Measurements from ENCODE around the gene B3GNT8.
"Not testable (repeated sequence)": the region's sequence is repeated elsewhere in the genome, so short reads cannot be mapped to it uniquely, and the experiment has no call there.

B3GNT8 gene

DNA sequence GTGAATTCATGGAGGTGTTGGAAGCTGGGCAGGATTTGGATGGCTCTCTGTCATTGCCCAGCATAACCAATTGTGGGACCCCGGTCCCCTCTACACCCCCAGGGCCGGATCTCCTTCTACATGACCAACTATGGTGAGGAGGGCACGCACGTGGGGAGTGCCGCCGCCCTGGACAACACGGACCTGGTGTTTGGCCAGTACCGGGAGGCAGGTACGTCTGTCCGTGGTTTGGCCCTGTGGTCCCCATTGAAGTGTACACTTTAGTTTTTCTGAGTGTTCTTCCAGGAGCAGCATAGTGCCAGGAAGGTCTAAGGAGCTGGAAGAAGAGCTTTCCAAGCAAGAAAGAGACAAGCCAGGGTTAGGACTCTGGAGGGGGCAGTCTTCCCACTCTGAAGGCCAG lies 13.2 kb downstream of the B3GNT8 start:
- FAIRE-seq = no peak

- FAIRE-seq = no peak
Observed at GRCh38 chr19:41412953-41413352, 14.2 kb downstream of the B3GNT8 start.

GRCh38 chr19:41411968-41412265 lies 15.3 kb downstream of the B3GNT8 start:
- no peak for FAIRE-seq

DNA sequence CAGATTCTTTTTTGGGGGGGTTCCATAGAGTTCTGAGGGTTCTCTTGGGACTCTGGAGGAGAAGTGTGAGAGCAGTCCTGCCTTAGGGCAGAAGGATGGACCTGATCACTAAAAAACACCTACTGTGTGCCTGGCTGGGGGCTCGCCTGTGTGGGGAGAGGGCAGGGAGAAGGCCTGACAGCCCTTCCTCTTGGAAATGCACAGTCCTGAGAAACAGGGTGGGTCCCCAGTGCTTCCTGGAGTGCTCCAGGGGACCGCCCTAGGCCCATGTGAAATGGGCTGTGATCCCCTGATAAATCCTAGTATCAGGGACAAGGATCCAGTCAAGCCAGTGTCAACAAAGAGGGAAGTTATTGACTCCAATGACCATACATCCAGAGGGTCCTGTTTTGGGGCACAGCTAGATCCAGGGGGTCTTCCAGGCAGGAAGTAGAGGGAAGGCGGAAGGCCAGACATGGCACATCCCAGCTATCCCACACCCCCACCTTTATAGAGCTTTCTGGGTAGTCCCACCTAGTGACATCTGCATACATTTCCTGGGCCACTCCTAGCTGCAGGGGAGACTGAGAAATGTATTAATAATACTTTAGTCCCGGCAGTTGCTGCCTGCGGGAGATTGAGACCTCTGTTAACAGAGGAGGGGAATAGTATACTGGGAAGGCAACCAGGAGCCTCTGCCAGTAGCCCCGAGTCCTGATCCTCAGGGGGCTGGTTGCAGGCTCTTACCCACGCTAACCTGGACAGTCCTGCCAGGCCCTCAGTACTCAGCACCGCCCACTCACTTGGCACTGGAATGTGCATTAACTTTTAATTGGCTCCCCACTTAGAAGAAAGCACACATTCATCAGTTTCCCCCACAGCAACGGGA lies 15.8 kb downstream of the B3GNT8 start:
- no peak for FAIRE-seq

DNA sequence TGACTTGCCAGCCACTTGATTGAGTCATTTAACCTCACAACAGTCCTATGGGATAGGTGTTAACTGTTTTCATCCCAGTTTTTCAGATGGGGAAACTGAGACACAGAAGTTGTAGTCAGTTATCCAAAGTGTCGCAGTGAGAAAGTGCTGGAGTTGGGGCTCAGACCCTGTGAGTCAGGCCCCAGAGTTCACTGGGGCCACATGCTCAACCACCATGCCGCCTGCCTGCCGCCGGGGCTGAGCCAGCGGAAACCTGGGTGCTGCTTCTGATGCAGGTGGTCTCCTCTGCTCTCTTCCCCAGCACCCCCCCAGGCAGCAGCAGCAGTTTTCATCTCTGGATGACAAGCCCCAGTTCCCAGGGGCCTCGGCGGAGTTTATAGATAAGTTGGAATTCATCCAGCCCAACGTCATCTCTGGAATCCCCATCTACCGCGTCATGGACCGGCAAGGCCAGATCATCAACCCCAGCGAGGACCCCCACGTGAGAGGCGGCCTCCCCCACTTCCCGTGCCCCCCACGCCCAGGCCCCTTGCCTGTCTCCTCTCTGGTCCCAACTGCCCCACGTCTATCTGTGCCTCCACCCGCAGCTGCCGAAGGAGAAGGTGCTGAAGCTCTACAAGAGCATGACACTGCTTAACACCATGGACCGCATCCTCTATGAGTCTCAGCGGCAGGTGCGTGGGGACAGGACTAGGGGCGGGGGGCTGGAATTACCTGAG lies 16.7 kb downstream of the B3GNT8 start:
- FAIRE-seq = no peak

- FAIRE-seq = no peak
Observed at GRCh38 chr19:41409288-41409687, 17.9 kb downstream of the B3GNT8 start.

GRCh38 chr19:41408846-41409245 lies 18.3 kb downstream of the B3GNT8 start:
- FAIRE-seq = not testable (repeated sequence)

DNA sequence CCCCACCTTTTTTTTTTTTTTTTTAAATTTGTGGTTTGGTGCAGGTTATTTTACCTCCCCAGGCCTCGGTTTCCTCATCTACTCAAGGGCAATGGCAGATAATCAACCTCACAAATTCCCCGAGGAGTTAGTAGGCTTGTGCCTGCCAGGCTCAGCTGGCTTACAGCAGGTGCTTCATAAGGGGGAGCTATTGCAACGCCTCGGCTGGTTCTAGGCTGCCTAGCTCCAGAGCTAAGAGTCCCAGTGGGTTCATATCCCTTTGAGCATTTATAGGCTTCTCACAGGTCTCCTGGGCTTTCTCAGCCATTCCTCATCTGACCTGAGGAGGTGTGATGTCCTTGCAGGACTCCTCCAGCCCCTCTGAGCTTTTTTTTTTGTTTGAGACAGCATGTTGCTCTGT lies 18.9 kb downstream of the B3GNT8 start:
- no peak for FAIRE-seq

DNA sequence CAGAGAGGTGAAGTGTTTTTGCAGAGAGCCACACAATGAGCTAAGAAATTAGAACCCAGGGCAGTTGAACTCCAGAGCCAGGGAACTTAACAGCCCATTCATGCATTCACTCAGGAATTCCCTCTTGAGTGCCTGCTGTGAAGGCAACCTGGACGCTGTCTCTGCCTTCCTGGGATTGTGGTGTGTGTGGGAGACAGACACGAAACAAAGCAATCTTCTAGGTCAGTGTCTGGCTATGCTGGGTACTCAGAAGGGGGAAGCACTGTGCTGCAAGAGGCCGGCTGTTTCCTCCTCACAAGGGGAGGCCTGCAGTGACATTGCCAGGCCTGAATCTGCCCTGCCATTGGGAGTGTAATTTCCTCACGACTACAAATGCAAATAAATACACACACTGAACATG lies 19.9 kb downstream of the B3GNT8 start:
- FAIRE-seq = no peak

DNA sequence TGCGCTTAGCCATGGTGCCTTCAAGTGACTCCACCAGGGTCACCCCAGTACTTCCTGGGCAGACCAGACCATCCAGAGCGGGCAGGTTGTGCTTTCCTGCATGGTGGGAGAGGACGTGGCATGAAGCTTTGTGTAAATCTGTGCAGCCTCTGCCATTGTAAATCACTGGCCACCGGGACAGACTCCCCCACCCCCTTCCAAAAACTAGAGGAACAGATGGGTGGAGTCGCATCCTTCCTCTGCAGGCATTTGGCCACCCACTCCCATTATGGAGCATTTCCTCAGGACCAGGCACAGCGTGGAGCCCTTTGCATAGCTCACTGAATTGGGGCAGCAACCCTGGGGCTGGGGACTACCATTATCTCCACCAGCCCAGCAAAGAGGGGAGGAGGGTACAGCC lies 21.4 kb downstream of the B3GNT8 start:
- no peak for FAIRE-seq

DNA sequence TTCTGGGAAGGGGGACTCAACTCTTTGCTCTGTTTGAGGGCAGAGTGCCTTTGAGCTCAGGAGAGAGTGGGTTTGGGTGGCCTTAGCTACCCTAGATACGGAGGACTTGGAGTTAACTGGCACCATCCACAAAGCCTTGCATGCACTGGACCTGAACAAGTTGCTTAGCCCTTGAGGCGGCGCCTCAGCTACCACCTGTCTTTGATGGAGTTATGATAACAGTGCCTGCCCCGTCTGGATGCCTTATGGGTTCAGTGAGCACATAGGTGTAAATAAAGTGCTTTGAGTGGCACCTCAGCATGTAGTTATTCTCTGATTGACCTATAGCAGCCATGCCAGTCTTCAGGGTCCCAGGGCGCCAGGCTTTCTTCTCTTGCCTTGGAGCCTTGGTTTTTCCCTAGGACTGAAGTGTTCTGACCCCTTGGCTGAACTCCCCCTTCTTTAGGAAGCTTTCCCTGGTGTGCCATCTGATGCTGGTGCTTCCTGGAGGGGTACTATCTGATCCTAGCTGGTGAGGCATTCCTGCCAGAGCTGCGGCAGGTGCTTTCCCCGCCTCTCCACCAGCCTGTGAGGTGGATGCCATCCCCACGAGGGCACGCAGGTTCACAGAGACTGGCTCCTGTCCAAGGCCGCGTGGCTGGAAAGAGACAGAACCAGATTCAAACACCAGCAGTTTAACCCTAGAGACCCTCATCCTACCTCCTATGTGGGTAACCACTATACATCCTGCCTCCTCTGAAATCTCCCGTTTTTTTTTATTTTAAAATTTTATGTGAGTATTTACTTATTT lies 23.8 kb downstream of the B3GNT8 start:
- no peak for FAIRE-seq

DNA sequence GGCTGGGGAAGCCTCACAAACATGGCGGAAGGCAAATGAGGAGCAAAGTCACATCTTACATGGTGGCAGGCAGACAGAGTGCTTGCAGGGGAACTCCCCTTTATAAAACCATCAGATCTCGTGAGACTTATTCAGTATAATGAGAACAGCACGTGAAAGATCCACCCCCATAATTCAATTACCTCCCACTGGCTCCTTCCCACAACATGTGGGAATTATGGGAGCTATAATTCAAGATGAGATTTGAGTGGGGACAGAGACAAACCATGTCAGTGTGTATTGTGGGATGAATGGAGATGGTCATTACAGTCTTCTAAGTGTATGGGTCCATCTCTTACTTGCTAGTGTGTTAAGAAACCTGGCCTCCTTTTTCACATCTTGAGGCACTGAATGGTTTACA lies 25.2 kb downstream of the B3GNT8 start:
- FAIRE-seq = no peak

DNA sequence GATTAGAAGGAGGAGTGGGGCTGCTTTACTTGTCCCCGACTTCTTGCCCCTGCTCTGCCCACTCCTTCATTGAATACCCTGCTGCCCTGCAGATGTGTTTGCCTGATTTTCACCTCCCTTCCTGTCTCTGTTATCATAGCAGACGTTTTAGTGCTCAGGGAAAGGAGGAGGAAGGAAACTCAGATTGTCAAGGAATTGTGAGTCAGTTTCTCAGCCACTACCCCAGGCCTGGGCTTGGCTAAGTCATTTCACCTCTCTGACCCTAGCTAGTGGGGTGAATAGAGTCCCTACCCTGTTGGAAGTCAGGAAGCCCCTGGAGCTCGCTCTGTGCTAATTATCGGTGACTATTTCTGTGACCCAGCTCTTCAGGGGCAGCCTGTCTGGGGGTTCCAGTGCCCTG lies 25.7 kb downstream of the B3GNT8 start:
- FAIRE-seq = no peak

DNA sequence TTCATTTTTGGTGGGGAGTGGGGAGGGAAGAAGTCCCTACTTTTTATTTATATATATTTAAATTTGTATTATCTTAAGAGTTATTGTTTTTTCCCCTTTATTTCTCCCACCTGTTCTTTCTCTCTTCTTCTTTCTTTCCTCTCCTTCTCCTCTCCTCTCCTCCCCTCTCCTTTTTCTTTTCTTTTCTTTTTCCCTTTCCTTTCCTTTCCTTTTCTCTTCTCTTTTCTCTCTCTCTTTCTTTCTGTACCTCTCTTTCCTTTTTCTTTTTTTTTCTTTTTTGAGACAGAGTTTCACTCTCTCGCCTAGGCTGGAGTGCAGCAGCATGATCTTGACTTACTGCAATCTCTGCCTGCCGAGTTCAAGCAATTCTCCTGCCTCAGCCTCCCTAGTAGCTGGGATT lies 27.6 kb downstream of the B3GNT8 start:
- no peak for FAIRE-seq

- FAIRE-seq = no peak
Observed at GRCh38 chr19:41399091-41399490, 28.1 kb downstream of the B3GNT8 start.

- FAIRE-seq = no peak
Observed at GRCh38 chr19:41398598-41398997, 28.6 kb downstream of the B3GNT8 start.

DNA sequence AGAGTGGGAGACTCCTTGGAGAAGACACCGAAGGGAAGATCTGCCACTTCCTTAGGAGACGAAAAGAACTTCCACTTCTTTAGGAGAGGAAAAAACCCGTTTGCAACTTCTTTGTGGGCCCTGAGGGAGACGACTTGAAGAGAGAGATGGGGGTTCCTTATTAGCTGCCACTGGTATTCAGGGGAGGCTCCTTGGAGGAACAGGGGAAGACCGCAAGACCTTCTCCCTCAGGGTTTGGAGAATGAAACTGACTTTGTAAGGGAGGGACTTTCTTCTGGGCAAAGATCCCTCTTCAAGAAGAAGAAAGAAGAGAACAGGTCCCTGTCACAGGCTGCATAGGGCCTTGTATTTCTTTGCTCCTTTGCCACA lies 29.1 kb downstream of the B3GNT8 start:
- no peak for FAIRE-seq

GRCh38 chr19:41397086-41398049 lies 29.8 kb downstream of the B3GNT8 start, which contains the start of the genes BCKDHA and EXOSC5:
BCKDHA (plus strand) TSS chr19:41397818; CDS start chr19:41397828, 10 bp downstream.
EXOSC5 (minus strand) TSS chr19:41397359; CDS start chr19:41397328, 31 bp downstream.
- FAIRE-seq = peak; percentile 98

- no peak for FAIRE-seq
Observed at GRCh38 chr19:41395355-41395754, 31.8 kb downstream of the B3GNT8 start.

- FAIRE-seq = no peak
Observed at GRCh38 chr19:41392775-41393174, 34.4 kb downstream of the B3GNT8 start.

GRCh38 chr19:41391618-41392017 lies 35.6 kb downstream of the B3GNT8 start:
- FAIRE-seq = no peak

GRCh38 chr19:41386442-41386841 lies 40.7 kb downstream of the B3GNT8 start:
- FAIRE-seq = no peak

Measured in G401.6 (cell line).